ENCODE data around the gene SHC3. TPM values are rescaled to one million over a fixed set of nuclear protein-coding genes. Genes with fewer than 3 reads are reported as not detected.

The SHC3 gene
- total RNA-seq, 1 donor from 2014 or later: 0.21 TPM

GRCh38 chr9:89195131-89195797 lies 16.6 kb upstream of the SHC3 start:
- H3K27me3 Mint-ChIP-seq (ENCODE audit: unreplicated experiment): peaks cover 2% of the 10 kb centered on the region
- no peak overlapping the region for H3K4me3 Mint-ChIP-seq (ENCODE audit: unreplicated experiment)
- DNase-seq (ENCODE audit: extremely low spot score, unreplicated experiment): no peak
- no peaks in the 10 kb centered on the region for H3K4me1 Mint-ChIP-seq (ENCODE audit: unreplicated experiment)
- H3K36me3 Mint-ChIP-seq (ENCODE audit: unreplicated experiment): no peaks in the 10 kb centered on the region
- no peak overlapping the region for H3K27ac Mint-ChIP-seq (ENCODE audit: unreplicated experiment)
- TF ChIP-seq CTCF (IDR thresholded peaks at IDR 0.05): no peak
- H3K9me3 Mint-ChIP-seq (ENCODE audit: unreplicated experiment): peaks cover 24% of the 10 kb centered on the region

- no peak overlapping the region for H3K27ac Mint-ChIP-seq (ENCODE audit: unreplicated experiment)
- TF ChIP-seq CTCF (IDR thresholded peaks at IDR 0.05): no peak
These were observed 16.0 kb upstream of the SHC3 start for GRCh38 chr9:89194421-89195130.

GRCh38 chr9:89191004-89191403 lies 12.4 kb upstream of the SHC3 start:
- Mint-ChIP-seq H3K36me3 (ENCODE audit: unreplicated experiment) (no peaks in the 10 kb centered on the region), H3K27ac (ENCODE audit: unreplicated experiment) (no peak overlapping the region), H3K9me3 (ENCODE audit: unreplicated experiment) (peaks cover 24% of the 10 kb centered on the region), H3K4me1 (ENCODE audit: unreplicated experiment) (no peaks in the 10 kb centered on the region), H3K27me3 (ENCODE audit: unreplicated experiment) (peaks cover 9% of the 10 kb centered on the region), H3K4me3 (ENCODE audit: unreplicated experiment) (no peak overlapping the region)
- DNase-seq (ENCODE audit: extremely low spot score, unreplicated experiment): no peak
- TF ChIP-seq CTCF (IDR thresholded peaks at IDR 0.05): no peak

More at GRCh38 chr9:89194421-89195130, 16.0 kb upstream of the SHC3 start:
- Mint-ChIP-seq H3K9me3 (ENCODE audit: unreplicated experiment) (peaks cover 24% of the 10 kb centered on the region), H3K36me3 (ENCODE audit: unreplicated experiment) (no peaks in the 10 kb centered on the region), H3K4me1 (ENCODE audit: unreplicated experiment) (no peaks in the 10 kb centered on the region), H3K27me3 (ENCODE audit: unreplicated experiment) (peaks cover 6% of the 10 kb centered on the region), H3K4me3 (ENCODE audit: unreplicated experiment) (no peak overlapping the region)
- no peak for DNase-seq (ENCODE audit: extremely low spot score, unreplicated experiment)

- DNase-seq (ENCODE audit: extremely low spot score, unreplicated experiment): no peak
- no peaks in the 10 kb centered on the region for H3K4me1 Mint-ChIP-seq (ENCODE audit: unreplicated experiment)
- peaks cover 9% of the 10 kb centered on the region for H3K27me3 Mint-ChIP-seq (ENCODE audit: unreplicated experiment)
- peaks cover 17% of the 10 kb centered on the region for H3K9me3 Mint-ChIP-seq (ENCODE audit: unreplicated experiment)
- no peak overlapping the region for H3K4me3 Mint-ChIP-seq (ENCODE audit: unreplicated experiment)
- no peaks in the 10 kb centered on the region for H3K36me3 Mint-ChIP-seq (ENCODE audit: unreplicated experiment)
- H3K27ac Mint-ChIP-seq (ENCODE audit: unreplicated experiment): no peak overlapping the region
- no peak for TF ChIP-seq CTCF (IDR thresholded peaks at IDR 0.05)
These were observed 10.6 kb upstream of the SHC3 start for GRCh38 chr9:89189215-89189614.

- Mint-ChIP-seq H3K4me1 (ENCODE audit: unreplicated experiment) (no peaks in the 10 kb centered on the region), H3K27ac (ENCODE audit: unreplicated experiment) (no peak overlapping the region), H3K36me3 (ENCODE audit: unreplicated experiment) (no peaks in the 10 kb centered on the region), H3K4me3 (ENCODE audit: unreplicated experiment) (no peak overlapping the region), H3K27me3 (ENCODE audit: unreplicated experiment) (peaks cover 9% of the 10 kb centered on the region), H3K9me3 (ENCODE audit: unreplicated experiment) (peaks cover 6% of the 10 kb centered on the region)
- no peak for DNase-seq (ENCODE audit: extremely low spot score, unreplicated experiment)
- no peak for TF ChIP-seq CTCF (IDR thresholded peaks at IDR 0.05)
These were observed 9.3 kb upstream of the SHC3 start for GRCh38 chr9:89187950-89188349.

Measured in osteocyte (in vitro differentiated cells).